ENCODE measurements around the gene PRCC.

The PRCC gene

GRCh38 chr1:156766298-156767100 is 836 bp upstream of the PRCC start:
- peak; percentile 32 for DNase-seq

- peak; percentile 56 for DNase-seq
These were observed 707 bp downstream of the PRCC start for GRCh38 chr1:156767879-156768604.

- no peak for DNase-seq
These were observed 1.4 kb downstream of the PRCC start for GRCh38 chr1:156768610-156769295.

- no peak for DNase-seq
These were observed 4.9 kb downstream of the PRCC start for GRCh38 chr1:156772222-156772621.

- peak; percentile 74 for DNase-seq
These were observed 5.6 kb downstream of the PRCC start for GRCh38 chr1:156772728-156773497.

- peak; percentile 38 for DNase-seq
These were observed 6.3 kb downstream of the PRCC start for GRCh38 chr1:156773607-156774006.

- DNase-seq = no peak
These were observed 8.5 kb downstream of the PRCC start for GRCh38 chr1:156775799-156776198.

DNA sequence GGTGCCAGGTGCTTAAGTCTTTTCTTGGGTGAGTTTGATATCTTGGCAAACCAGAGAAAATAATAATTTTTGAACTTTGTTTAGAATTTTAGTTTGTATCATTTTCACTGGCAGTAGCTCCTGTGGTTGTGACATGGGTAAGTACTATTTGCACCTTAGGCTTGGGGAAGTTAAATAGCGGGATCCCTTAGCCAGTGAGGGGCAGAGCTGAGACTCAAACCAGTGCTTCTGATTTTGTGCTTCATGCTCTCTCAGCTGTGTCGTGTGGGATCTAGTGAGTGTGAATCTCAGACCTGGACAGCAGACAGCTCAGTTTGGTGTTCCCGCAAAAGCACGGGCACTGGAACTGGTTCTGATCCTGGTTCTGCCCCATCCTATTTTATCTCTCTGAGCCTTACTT is 9.6 kb downstream of the PRCC start:
- no peak for DNase-seq

DNA sequence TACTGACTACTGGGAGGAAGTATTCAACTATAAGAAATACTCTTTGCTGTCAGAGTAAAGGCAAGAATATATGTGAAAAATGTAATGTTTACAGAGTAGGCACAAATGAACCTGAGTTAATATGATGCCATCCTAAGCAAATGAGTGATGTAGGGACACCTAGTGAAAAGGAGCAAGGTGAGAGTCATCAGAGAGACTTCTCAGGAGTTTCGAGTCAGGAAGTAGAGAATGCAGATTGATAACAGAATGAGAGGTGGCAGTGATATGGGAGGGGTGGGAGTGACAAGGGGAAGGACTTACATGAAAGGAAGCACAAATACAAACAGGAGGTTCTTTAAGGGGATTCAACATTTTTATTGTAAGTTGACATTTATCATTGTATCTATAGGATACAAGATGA is 10.2 kb downstream of the PRCC start:
- no peak for DNase-seq

- DNase-seq = no peak
These were observed 14.4 kb downstream of the PRCC start for GRCh38 chr1:156781585-156782186.

DNA sequence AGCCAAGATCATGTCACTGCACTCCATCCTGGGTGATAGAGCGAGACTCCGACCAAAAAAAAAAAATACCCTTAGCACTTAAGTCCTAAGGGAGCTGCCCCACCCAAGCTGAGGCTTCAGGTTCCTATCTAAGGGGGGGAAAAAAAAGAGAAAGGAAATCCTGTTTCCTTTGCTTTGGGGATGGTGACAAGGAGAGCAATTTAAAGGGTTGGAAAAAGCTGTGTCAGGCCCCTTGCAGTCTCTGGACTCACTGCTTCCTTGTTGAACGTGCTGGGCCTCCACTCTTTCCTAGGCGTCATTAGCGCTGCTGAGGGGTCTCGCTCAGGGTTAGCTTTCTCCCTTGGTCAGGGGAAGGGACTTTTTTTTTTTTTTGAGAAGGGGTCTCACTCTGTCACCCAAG is 18.1 kb downstream of the PRCC start:
- DNase-seq = no peak

- peak; percentile 44 for DNase-seq
These were observed 19.3 kb downstream of the PRCC start for GRCh38 chr1:156786640-156787039.

DNA sequence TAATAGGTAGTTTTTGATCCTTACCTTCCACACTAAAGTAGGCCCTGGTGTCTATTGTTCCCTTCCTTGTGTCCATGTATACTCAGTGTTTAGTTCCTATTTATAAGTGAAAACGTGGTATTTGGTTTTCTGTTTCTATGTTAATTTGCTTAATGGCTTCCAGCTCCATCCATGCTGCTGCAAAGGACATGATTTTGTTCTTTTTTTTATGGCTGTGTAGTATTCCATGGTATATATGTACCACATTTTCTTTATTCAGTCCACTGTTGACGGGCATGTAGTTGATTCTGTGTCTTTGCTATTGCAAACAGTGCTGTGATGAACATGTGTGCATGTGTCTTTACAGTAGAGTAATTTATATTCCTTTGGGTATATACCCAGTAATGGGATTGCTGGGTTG is 20.8 kb downstream of the PRCC start:
- no peak for DNase-seq

DNA sequence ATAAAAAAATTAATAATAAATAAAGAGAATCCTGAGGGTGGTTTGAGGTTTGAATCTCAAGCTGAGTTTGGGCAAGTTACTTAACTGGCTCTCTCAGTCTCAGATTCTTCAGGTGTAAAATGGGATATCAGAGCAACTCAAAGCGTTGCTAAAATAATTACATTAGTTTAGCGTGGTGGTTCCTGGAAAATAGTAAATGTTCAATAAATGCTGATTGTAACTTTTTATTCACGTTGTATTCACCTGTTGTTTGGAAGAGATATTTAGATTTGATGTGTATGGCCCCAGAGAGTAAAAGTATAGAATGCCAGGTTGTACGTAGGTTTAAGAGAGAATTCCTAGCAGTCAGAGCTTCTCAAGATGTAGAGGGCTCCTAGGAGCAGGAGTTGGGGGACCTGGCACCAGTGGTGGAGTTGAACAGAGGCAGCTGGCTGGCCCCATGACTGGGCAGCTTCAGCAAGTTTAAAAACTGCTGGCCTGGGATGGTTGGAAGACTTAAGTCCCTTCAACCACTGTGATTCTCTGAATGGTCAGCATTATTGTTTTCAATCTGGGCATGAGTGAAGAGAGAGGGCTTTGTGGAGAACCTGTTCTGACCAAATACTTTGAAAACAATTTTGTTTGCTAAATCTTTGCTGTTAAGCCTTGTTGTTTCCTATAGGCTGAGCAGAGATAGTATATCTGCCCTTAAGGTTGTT is 22.4 kb downstream of the PRCC start:
- no peak for DNase-seq

DNA sequence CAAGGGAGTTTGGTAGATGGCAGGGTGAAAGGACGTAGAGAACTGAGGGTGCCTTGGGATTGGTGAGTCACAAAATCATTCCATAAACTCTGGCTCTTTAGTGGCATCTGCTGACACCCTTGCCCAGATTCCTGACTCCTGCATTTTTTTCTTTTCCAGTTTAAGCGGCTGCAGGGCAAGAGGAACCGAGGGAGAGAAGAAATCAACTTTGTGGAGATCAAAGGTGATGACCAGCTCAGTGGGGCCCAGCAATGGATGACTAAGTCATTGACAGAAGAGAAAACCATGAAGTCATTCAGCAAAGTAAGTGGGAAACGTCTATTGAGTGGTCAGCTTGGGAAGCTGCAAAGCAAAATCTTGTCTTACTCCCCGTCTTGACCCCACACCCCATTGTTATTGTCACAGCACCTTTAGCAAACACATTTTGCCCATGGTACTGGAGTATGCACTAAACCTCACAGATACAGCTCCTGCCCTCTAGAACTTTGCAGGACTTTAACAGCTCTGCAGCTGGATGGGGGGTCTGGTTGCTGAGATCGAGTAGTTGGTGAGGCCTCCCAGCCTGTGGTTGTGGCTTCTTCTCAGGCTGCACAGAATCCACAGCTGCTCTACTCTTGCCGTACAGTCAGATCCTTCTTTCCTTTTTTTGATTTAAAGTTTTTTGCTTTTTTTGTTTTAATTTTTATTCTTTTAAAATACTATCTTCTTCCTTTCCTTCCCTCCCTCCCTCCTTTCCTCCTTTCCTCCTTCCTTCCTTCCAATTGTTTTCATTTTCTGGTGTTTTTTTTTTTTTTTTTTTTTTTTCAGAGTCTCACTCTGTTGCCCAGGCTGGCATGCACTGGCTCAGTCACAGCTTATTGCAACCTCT is 27.4 kb downstream of the PRCC start:
- no peak for DNase-seq

DNA sequence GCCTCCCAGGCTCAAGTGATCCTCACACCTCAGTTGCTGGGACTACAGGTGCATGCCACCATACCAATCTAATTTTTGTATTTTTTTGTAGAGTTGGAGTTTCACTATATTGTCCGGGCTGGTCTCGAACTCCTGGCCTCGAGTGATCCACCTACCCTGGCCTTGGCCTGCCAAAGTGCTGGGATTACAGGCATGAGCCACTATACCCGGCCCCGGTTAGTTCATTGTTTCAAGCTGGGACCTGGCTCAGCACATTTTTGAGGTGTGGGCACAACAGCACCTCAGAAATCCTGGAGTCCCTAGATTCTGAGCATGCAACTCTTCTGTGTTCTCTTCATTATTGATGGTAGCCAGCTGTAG is 28.0 kb downstream of the PRCC start:
- DNase-seq = no peak

DNA sequence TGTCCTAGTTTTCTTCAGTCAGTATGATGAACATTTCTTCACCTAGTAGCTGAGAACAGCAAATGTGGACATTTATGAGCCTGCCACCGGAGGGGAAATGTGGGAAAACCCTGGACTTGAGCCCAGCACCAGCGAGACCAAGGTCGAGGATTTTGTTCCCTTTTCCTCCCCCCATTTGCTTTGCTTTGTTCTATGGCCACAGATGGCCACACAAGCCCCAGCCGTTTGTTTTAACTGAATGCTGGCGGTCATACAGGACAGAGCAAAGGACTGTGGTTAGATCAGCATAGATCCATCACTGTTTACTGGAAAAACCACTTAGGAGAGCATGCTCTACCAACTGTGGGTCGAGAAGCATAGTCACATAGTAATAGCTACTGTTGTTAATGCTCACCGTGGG is 28.5 kb downstream of the PRCC start:
- DNase-seq = no peak

- DNase-seq = no peak
These were observed 29.2 kb downstream of the PRCC start for GRCh38 chr1:156796340-156797097.

GRCh38 chr1:156797212-156797871 is 30.0 kb downstream of the PRCC start:
- peak; percentile 84 for DNase-seq

All from hematopoietic multipotent progenitor cell treated with erythropoietin and hydrocortisone succinate and interleukin-3 and kit ligand, for 6 days (in vitro differentiated cells).